ENCODE measurements around the gene ENOX1. TPM values are rescaled to one million over a fixed set of nuclear protein-coding genes. Genes with fewer than 3 reads are reported as not detected.

ENOX1 gene
- total and polyA plus RNA-seq, 2 of the 8 experiments (the other 6 are each of a cell fraction or from before 2014, with no cell fraction given) = 0.23 to 0.37 TPM

DNA sequence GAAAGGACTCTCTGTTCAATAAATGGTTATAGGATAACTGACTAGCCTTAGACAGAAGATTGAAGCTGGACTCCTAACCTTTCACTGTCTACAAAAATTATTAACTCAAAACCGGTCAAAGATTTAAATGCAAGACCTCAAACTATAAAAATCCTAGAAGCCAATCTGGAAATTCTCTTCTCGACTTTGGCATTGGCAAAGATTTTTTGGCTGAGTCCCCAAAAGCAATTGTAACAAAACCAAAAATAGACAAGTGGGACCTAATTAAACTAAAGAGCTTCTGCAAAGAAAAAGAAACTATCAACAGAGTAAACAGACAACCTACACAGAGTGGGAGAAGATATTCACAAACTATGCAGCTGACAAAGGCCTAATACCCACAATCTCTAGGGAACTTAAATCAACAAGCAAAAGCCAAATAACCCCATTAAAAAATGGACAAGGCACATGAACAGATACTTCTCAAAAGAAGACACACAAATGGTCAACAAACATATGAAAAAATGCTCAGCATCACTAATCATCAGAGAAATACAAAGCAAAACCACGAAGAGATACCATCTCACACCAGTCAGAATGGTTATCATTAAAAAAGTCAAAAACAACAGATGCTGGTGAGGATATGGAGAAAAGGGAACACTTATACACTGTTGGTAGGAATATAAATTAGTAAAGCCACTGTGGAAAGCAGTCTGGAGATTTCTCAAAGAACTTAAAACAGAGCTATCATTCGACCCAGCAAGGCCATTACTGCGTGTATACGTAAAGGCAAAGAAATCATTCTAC, 497.1 kb downstream of the ENOX1 start:
- Histone ChIP-seq H2AFZ (ENCODE audit: low read length) (no peak overlapping the region), H3K23ac (ENCODE audit: insufficient read length) (no peak overlapping the region), H3K27me3 (replicated peaks in 1 of 4; ENCODE audit: control insufficient read depth in 3 of 4, extremely low read depth in 1 of 4, insufficient read depth in 3 of 4, low read length in 3 of 4) (no peaks in the 10 kb centered on the region), H2AK5ac (ENCODE audit: low read depth, low read length) (no peak overlapping the region), H4K5ac (ENCODE audit: insufficient read length, low read depth, low read length) (no peak overlapping the region), H3K4me3 (ENCODE audit: extremely low read depth in 1 of 4, insufficient read depth in 2 of 4, low read depth in 3 of 4, low read length in 4 of 4) (no peak overlapping the region), H3K18ac (ENCODE audit: extremely low read depth, low read length) (no peak overlapping the region), H2BK15ac (ENCODE audit: low read length) (no peak overlapping the region), H3K36me3 (ENCODE audit: control insufficient read depth in 2 of 4, insufficient read depth in 4 of 4, low read length in 3 of 4) (no peaks in the 10 kb centered on the region), H4K91ac (replicated peaks; ENCODE audit: insufficient read length, low read length) (no peak overlapping the region), H3K27ac (ENCODE audit: low read depth, low read length) (no peak overlapping the region), H2BK5ac (ENCODE audit: low read depth, low read length) (no peak overlapping the region), H3K4me1 (replicated peaks in 1 of 4; ENCODE audit: control insufficient read depth in 3 of 4, insufficient read depth in 4 of 4, low read length in 3 of 4) (no peaks in the 10 kb centered on the region), H3K79me1 (ENCODE audit: low read depth, low read length) (no peaks in the 10 kb centered on the region), H3K9ac (replicated peaks in 1 of 4; ENCODE audit: extremely low read depth in 1 of 4, low read depth in 3 of 4, low read length in 3 of 4) (no peak overlapping the region), H4K20me1 (replicated peaks in 1 of 2; ENCODE audit: control insufficient read depth in 1 of 2, insufficient read depth in 2 of 2, low read length in 2 of 2) (no peaks in the 10 kb centered on the region), H3K56ac (replicated peaks; ENCODE audit: insufficient read length, low read depth, low read length) (no peak overlapping the region), H2BK12ac (ENCODE audit: low read depth, low read length) (no peak overlapping the region), H3K4me2 (ENCODE audit: insufficient read depth in 1 of 2, low read depth in 2 of 2, low read length in 2 of 2) (no peak overlapping the region), H3K4ac (replicated peaks; ENCODE audit: insufficient read length, low read depth, low read length) (no peak overlapping the region), H3K79me2 (ENCODE audit: control insufficient read depth in 1 of 2, insufficient read depth in 2 of 2, low read length in 2 of 2) (no peaks in the 10 kb centered on the region), H3K23me2 (ENCODE audit: low read depth, low read length) (peaks cover 9% of the 10 kb centered on the region; the same call in 1 of the 2 replicates), H2BK20ac (ENCODE audit: low read length) (no peak overlapping the region), H2BK120ac (replicated peaks; ENCODE audit: low read depth, low read length) (no peak overlapping the region), H4K8ac (ENCODE audit: extremely low read depth, insufficient read depth, low read length) (no peak overlapping the region), H3K9me3 (ENCODE audit: insufficient read depth in 2 of 2, low read depth in 1 of 2, low read length in 1 of 2) (no peaks in the 10 kb centered on the region), H3K14ac (ENCODE audit: insufficient read length) (no peak overlapping the region)
- no peak for FAIRE-seq
- TF ChIP-seq JUN (IDR thresholded peaks at IDR 0.05; ENCODE audit: low read depth, low read length) (no peak), BACH1 (IDR thresholded peaks at IDR 0.05; ENCODE audit: low read length) (no peak), ZNF274 (IDR thresholded peaks at IDR 0.05; ENCODE audit: borderline replicate concordance, extremely low read depth, low read length) (no peak), PHF8 (conservative IDR thresholded peaks at IDR 0.05; ENCODE audit: low read depth, low read length) (no peak), RXRA (IDR thresholded peaks at IDR 0.05; ENCODE audit: insufficient read depth, low read depth, low read length) (no peak), RNF2 (IDR thresholded peaks at IDR 0.05; ENCODE audit: borderline replicate concordance, low read depth, low read length, missing control alignments, poor library complexity, severe bottlenecking) (no peak), SIX5 (IDR thresholded peaks at IDR 0.05; ENCODE audit: low read depth, low read length) (no peak)
- ChIA-PET CTCF (ENCODE audit: partially characterized antibody) (interaction anchor here (2.1 kb wide), 1 partner anchor 14 kb away, joined by 5 read pairs; no protein-coding TSS in a partner anchor), POLR2A (ENCODE audit: partially characterized antibody) (no interaction called here)
- DNase-seq (ENCODE audit: low read depth in 1 of 2, low spot score in 2 of 2) = no peak
- 79% methylated on average over 6 of the region's 6 CpGs; no CpG with 5 or more reads in 1 of the 2 experiments for whole genome bisulfite sequencing, 2 experiments (ENCODE audit: extremely low coverage in 1 of 2, insufficient coverage in 1 of 2, insufficient read length in 1 of 2, insufficient replicate concordance in 2 of 2, low coverage in 1 of 2, low lambda C conversion rate in 2 of 2, missing lambda C conversion rate in 1 of 2)

All from H1 (cell line).